GM23338 (cell line): ENCODE measurements around the gene AGAP3.

Source experiments
- CREB1 ChIP-seq: fragments of 250-450 bp; sonication (Bioruptor Pico); IDR thresholded peaks from 2 replicates; pipeline ENCODE4 v1.5.0; 2020; ENCODE audit warnings: low read depth, mild to moderate bottlenecking, moderate library complexity
- EZH2 ChIP-seq: fragments of 200-600 bp; sonication (generic); IDR thresholded peaks from one replicate; pipeline ENCODE4 v1.8.0; 2017; ENCODE audit warnings: antibody characterized with exemption, mild to moderate bottlenecking, low read depth; ENCODE audit not compliant: unreplicated experiment
- EZH2phosphoT487 ChIP-seq: fragments of 200-600 bp; sonication (generic); IDR thresholded peaks from one replicate; pipeline ENCODE4 v1.8.1; 2018; ENCODE audit warnings: antibody characterized with exemption; ENCODE audit not compliant: unreplicated experiment
- POLR2AphosphoS5 ChIP-seq: IDR thresholded peaks from 2 replicates; pipeline ENCODE4 v1.6.1; 2016; ENCODE audit warnings: antibody characterized with exemption, low read depth
- ZNF114 ChIP-seq: fragments of 250-450 bp; sonication (Bioruptor Pico); IDR thresholded peaks from 2 replicates; pipeline ENCODE4 v1.5.0; 2020; ENCODE audit warnings: mild to moderate bottlenecking, moderate library complexity
- TF ChIP-seq, protein P1 (sequence below), 2 experiments: fragments of 200-600 bp in 1 of 2; sonication (generic) in 1 of 2; conservative IDR thresholded peaks; 2 replicates each; pipeline versions ENCODE4 v1.5.1 to v1.6.1; 2016 to 2017; ENCODE audit warnings: antibody characterized with exemption in 2 of 2, low read depth in 2 of 2, mild to moderate bottlenecking in 2 of 2, moderate library complexity in 1 of 2
- TF ChIP-seq, protein P2 (sequence below): IDR thresholded peaks from one replicate; pipeline ENCODE4 v1.6.1; 2018; ENCODE audit warnings: antibody characterized with exemption; ENCODE audit not compliant: unreplicated experiment

GRCh38 chr7:151056283-151056665 lies 30.0 kb upstream of the AGAP3 start:
- TF ChIP-seq, protein P1, sequence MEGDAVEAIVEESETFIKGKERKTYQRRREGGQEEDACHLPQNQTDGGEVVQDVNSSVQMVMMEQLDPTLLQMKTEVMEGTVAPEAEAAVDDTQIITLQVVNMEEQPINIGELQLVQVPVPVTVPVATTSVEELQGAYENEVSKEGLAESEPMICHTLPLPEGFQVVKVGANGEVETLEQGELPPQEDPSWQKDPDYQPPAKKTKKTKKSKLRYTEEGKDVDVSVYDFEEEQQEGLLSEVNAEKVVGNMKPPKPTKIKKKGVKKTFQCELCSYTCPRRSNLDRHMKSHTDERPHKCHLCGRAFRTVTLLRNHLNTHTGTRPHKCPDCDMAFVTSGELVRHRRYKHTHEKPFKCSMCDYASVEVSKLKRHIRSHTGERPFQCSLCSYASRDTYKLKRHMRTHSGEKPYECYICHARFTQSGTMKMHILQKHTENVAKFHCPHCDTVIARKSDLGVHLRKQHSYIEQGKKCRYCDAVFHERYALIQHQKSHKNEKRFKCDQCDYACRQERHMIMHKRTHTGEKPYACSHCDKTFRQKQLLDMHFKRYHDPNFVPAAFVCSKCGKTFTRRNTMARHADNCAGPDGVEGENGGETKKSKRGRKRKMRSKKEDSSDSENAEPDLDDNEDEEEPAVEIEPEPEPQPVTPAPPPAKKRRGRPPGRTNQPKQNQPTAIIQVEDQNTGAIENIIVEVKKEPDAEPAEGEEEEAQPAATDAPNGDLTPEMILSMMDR (conservative IDR thresholded peaks at IDR 0.05; ENCODE audit: low read depth in 2 of 2): 0 out of 4 replicates have a peak, but pooled peaks of 1 of the 2 experiments have one; percentile 7
- TF ChIP-seq EZH2 (no peak), CREB1 (CRISPR knock-in tag) (no peak), POLR2AphosphoS5 (no peak), EZH2phosphoT487 (no peak), ZNF114 (CRISPR knock-in tag) (no peak)
- TF ChIP-seq, protein P2, sequence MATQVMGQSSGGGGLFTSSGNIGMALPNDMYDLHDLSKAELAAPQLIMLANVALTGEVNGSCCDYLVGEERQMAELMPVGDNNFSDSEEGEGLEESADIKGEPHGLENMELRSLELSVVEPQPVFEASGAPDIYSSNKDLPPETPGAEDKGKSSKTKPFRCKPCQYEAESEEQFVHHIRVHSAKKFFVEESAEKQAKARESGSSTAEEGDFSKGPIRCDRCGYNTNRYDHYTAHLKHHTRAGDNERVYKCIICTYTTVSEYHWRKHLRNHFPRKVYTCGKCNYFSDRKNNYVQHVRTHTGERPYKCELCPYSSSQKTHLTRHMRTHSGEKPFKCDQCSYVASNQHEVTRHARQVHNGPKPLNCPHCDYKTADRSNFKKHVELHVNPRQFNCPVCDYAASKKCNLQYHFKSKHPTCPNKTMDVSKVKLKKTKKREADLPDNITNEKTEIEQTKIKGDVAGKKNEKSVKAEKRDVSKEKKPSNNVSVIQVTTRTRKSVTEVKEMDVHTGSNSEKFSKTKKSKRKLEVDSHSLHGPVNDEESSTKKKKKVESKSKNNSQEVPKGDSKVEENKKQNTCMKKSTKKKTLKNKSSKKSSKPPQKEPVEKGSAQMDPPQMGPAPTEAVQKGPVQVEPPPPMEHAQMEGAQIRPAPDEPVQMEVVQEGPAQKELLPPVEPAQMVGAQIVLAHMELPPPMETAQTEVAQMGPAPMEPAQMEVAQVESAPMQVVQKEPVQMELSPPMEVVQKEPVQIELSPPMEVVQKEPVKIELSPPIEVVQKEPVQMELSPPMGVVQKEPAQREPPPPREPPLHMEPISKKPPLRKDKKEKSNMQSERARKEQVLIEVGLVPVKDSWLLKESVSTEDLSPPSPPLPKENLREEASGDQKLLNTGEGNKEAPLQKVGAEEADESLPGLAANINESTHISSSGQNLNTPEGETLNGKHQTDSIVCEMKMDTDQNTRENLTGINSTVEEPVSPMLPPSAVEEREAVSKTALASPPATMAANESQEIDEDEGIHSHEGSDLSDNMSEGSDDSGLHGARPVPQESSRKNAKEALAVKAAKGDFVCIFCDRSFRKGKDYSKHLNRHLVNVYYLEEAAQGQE: no peak
